Non-pigmented ciliary epithelial cell (primary cell): ENCODE measurements around the gene KTN1.

ENCODE experiments used
- DNase-seq: peaks from one replicate; pipeline ENCODE4 v3.0.0-alpha.2; 2010; ENCODE audit warnings: low read depth

KTN1 gene

DNA sequence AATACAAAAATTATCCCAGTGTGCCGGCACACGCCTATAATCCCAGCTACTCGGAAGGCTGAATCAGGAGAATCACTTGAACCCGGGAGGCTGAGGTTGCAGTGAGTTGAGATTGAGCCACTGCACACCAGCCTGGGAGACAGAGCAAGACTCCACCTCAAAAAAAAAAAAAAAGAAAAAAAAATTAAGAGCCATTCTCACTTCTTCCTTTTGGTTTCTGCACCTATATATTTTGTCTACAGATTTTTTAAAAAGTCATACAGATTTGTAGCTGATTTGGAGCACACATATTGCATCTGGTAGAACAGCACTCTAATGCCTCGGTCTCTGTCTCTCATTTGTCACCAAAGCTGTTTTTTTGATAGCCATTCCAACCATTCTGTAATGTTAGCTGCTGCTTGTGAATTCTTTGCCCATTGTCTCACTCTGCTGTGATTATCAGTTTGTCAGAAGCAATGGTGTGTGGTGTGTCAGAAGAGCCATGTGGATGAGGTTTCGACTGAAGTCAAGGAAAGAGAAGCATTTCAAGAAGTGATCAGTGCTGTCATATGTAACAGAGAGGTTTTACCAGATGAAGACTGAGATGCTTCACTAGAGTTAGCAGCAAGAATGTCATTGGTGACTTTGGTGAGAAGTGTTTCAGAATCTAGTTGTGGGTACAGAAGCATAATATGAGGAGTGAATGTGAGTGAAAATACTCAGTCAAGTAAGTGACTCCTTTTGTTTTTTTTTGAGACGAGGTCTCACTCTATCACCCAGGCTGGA is 8.7 kb upstream of the KTN1 start:
- DNase-seq, result no peak

DNA sequence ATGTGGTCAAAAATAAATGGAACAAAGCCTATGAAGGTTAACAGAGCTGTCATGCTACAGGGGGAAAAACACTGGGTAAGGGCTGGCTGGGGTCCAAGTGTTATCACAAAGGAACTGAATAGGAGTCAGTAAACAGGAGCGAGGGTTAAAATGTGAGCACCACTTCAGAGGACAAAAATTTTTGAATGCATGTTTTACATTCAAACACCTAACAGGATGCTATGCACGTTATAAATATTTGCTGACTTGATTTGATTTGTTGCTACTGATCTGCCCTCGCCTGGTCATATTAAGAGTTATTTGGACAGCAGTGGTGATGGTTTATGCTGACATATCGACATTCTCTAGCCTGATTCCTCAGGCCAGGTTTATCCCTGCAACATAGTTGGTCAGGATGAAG is 7.4 kb upstream of the KTN1 start:
- DNase-seq, result no peak

DNA sequence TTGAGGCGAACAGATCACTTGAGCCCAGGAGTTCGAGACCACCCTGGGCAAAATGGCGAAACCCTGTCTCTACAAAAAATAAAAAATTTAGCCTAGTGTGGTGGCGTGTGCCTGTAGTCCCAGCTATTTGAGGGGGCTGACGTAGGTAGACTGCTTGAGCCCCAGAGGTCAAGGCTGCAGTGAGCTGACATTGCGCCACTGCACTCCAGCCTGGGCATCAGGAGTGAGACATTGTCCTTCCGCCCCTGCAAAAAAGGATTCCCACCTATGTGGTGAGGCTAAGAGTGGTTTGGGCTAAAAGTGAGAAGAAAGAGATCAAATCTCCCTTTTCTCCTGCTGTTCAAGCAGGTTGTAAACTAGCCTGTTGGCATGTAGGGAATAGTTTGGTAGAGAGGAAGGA is 5.0 kb upstream of the KTN1 start:
- no peak for DNase-seq

DNA sequence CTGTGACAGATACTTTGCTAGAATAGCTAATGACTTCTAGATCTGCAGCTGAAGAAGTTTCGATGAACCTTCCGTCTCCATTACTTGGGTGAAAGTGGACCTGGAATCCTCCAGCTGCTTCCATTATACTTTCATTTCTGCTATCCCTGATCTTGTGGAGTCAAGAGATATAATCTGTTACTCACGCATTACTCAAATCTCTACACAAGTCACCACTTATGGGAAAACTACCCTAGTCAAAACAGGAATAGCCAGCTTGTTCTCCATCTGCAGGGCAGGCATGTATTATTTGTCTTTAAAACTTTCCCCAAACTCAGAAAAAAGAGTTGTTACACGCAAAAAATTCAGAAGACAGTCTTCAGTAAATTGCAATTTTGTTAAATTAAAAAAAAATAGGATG is 2.8 kb upstream of the KTN1 start:
- DNase-seq, result no peak

DNA sequence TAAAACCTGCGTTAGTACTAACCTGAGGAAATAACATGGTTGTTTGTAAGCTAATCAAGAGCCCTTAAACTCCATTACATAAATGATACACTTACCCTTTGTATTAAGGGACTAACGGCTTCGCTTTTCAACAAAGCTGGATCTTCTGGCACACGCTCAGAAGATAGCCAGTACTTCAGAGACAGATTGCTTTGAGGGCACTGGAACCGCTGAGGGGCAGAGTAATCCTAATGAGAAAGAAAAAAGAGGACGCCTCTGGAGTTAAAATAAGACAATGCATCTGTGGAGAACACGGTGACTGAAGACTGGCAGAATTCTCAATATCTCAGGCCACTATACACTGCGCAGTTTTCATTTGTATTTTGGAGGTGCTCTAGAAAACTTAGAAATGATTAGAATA is 1.5 kb upstream of the KTN1 start:
- DNase-seq, result no peak

DNA sequence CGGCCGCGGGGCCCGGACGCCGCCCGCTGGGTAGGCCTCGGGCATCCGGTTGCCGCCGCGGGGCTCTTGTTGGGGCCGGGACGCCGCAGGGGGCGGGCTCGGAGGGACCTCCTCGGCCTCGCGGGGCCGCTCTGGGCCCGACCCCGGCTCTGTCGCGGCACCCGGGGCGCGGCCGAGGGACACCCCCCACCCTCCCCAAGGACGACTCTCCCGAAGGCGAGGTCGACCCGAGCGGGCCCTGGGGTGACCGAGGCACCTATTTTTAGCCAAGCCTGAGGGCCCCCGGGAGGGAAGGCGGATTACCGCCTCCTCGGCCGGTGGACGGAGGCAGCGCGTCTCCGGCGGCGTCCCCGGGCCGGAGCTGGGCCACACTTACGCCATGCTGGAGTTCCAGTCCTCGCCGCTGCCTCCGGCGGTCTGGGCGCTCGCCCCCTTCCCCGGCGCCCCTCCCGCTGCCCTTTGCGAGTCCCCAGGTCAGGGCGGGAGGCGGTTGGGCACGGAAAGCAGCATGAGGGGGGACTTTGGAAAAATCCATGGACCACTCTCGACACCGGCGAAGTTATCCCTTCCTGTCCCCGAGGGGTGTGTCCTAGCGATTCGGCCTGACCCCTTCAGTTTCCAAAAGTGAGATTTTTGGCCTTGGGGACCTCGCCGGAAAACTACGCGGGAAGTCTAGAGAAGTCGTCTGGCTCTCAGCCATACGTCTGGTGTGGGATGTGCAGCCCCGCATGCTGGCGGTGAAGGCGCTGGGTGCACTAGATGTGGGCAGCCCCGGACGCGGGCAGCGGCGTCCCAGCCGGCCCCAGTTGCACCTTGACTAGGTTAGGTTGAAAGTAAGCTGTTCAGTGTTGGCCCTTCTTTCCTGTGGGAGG is 699 bp downstream of the KTN1 start:
- no peak for DNase-seq

DNA sequence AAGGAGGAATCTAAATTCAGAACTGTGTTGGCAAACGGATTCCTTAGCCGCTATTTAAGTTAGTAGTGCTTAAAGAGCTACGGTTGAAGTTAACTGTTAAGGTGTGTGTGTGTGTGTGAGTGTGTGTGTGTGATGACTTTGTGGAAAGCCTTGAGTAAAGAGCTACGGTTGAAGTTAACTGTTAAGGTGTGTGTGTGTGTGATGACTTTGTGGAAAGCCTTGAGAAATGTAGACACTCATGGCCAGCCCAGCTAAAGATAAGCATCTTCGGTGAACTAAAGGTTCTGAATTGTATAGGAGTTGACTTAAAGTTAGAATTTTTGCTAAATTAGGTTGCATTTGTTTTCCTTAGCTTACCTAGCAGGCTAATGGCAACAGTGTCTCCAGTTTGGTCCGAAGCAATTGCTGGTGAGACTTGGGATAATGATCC is 1.4 kb downstream of the KTN1 start:
- no peak for DNase-seq

DNA sequence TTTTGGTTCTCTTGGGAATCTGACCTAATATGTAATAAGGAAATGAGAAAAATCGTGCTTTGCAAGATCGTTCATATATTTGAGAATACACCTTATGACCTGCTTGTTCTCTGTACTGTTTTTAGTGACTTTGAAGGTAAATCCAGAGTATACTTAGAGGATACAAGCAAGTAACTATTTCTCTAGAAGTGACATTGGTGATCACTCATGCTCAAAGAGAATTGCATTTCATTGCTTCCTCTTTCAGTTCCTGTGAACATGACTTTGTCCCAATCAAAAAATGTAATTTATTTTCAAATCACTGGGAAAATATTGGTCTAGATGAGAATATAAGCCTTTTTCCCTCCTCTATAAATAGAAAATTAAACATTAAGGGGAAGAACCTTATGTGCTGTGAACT is 2.7 kb downstream of the KTN1 start:
- DNase-seq, result no peak

DNA sequence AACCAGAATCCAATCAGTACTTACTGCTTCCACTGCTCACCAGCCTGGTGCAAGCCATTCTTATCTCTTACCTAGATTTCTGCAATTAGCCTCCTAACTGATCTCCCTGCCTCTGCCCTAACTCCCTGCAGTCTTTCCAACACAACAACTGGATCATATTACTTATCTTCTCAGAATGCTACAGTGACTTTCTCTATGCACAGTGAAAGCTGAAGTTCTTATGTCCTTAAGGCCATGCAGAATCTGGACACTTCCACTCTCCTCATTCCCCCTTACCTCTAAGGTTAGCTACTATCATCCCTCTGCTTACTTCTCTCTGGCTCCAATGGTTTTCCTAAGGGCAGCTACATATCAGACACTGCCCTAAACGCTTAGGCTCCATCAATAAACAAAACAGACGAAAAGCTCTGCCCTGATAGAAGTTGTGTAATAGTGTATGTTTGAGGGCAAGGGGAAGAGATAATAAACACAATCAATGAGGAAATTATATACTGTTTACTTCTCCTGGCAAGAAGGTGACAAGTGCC is 4.0 kb downstream of the KTN1 start:
- DNase-seq, result no peak

DNA sequence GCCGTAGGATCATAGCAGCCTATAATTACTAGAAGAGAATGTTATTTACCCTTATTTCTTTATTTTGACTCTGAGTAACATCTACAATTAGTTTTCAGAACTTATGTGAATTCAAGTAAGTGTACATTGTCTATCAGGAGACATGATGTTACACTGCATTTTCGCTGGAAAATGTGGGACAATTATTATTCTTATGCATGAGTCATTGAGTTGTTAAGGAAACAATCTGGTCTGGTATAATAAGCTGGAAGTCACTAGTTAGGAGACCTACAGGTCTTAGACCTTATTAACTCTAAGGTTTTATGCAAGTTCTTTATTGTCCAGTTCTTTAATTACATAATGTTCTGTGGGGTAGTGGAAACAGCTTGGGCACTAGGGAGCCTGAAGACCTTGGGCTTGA is 5.8 kb downstream of the KTN1 start:
- no peak for DNase-seq

DNA sequence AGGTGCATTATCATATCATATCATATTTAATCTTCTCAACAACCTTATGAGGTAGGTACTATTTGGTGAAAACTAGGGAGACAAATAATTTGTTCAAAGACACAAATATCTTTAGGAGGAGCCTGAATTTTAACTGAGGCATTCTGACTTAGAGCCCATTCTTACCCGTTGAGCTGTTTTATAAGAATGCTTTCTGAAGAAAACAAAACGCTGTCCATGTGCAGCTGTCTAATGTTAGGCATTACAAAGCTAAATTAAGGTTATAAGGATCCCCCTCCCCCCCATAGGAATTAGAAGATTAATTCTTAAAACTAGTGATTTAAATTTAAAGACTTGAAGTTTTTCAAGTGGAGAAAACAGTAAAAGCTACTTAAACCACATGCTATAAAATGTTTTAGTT is 6.4 kb downstream of the KTN1 start:
- DNase-seq, result no peak

DNA sequence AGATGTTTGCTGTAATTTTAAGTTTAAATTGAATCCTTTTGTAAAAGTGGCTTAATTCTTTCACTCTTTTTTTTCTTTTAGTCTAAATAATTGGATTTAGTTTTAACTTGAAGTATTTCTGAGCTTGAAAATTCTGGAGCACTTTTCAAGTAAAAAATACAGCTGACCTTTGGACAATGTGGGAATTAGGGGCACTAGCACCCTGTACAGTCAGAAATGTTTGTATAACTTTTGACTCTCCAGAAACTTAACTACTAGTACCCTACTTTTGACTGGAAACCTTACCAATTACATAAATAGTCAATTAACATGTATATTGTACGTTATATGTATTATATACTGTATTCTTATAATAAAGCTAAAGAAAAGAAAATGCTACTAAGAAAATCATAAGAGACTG is 7.8 kb downstream of the KTN1 start:
- no peak for DNase-seq

DNA sequence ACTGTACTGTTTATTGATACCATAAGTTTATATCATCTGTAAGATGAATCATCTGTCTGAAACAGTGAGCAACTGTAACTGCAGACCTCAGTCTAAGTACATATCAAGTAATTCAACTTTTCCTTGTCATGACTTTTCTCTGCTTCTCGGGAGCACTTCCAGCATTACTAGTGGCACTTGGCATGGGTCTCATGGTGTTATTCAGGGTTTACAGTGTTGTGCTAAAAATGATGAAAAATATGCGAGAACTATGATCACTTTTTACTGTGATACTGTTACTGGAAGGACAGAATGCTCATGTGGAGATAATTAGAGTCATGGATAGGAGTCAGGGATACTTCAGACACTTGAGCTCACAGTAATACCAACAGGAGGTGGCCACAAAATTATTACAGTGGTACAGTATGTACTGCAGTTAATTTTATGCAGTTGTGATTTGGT is 8.3 kb downstream of the KTN1 start:
- no peak for DNase-seq

DNA sequence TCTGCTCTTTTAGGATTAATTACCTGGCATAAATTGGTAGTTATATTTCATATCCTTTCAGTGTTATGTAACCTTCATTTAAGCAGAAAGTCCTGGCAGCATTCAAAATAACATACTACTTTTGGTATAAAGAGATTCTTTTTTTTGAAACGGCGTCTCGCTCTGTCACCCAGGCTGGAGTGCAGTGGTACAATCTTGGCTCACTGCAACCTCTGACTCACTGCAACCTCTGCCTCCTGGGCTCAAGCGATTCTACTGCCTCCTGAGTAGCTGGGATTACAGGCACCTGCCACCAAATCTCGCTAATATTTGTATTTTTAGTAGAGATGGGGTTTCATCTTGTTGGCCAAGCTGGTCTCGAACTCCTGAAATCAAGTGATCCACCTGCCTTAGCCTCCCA is 9.2 kb downstream of the KTN1 start:
- no peak for DNase-seq

DNA sequence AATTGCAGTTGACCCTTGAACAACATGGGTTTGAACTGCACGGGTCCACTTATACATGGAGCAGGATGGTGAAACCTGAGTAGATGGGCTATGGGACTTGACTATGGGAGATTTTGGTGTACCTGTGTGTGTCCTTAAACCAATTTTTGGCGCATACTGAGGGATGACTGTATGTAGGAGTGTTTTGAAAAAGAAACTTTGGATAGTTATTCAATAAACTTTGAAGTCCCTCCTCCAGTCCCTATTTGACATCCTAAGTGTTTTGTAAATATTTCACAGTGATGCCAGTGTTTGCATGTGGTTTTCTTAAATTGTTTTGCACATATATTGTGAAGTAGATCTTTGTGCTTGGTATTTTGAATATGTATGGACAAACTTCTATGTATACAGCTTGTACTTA is 12.4 kb downstream of the KTN1 start:
- no peak for DNase-seq

DNA sequence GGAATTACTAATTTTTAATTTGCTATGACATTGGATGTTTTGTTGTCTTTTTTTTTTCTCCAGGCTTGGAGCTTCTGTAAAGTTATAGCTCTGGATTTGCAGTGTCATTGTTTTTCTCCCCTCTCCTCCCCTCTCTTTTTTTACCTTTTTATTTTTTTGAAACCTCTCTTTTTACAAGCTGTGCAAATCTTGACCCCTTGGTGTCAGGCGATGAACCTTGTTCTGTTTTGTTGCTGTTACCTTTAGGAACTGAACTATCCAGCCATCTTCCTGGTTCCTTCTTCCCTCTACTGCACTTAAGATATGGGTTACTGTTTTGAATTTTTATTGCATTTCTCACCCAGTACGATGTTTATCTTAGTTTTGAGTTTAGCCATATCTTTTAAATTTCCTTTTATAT is 13.7 kb downstream of the KTN1 start:
- no peak for DNase-seq

DNA sequence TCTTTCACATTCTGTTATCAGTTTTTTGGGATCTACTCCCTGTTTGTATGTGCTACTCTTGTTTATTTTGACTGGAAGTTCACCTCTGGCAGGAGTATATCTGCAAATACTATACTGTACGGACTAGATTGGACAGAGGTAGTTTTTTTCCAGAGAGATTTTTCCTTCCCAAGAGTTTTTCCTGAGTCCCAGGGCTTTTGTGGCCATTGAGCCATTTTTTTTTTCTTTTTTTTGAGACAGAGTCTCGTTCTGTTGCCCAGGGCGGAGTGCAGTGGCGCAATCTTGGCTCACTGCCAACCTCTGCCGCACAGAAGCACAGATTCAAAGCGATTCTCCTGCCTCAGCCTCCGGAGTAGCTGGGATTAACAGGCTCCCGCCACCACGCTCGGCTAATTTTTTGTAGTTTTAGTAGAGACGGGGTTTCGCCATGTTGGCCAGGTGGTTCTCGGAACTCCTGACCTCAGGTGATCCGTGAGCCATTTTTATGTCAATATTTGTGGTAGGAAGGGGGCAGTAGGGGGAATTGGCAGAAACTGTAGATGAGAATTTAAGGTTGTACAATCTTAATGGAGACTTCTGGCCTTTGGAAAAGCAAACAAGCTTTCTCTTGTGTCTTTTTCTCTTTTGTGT is 19.4 kb downstream of the KTN1 start:
- DNase-seq, result no peak

DNA sequence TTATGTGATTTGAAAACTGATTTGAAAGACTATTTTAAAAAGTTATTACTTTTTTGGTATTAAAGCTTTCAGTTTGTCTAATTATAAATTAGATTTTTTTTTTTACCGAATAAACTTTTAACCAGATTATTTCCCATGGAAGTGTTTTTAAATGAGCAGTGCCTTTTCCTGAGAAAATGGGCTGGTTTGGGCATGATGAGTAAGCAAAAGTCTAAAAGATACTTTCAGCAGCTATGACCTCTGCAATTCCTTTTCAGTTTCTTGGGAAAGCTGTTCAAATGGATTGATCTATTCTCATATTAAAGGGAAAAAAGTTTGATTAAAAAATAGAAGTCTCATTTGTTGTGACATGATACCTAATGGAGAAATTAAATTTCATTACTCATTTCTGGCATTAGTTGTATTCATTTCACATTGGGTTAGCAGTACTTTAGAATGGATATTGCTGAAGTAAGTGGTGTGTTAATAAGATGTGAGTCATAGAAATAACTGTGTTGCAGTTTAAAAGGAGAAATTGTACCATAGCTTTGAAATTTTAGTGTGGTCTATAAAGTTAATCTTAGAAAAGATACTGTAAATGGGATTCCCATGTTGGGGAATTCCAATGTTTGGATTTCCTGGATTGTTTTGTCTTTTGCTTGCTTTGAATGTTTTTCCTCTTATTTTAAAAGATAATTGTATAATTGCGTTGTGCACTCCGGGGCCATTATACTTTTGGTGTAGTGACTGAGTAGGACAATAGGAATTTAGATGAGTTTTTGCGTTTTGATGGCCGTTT is 21.0 kb downstream of the KTN1 start:
- no peak for DNase-seq

DNA sequence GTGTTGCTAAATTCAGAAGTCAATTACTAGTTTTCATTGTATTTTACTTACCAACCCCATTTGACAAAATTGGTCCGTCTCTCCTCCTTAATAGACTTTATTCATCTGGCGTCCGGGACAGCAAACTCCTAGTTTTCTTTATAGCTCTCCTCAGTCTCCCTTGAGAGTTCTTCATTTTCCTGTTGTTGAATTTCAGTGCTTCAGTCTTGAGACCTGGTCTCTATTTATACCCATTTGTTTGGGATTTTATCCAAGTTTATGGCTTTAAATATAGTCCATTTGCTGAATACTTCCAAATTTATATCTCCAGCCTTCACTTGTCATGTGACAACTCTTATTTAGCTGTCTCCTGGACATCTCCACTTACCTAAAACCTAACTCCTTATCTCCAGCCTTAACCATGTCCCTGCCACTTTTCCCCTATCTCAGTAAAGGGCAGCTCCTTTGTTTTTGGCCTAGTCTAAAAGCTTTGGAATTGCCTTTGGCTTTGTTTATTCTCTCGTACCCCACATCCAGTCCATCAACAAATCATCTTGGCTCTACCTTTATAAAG is 23.5 kb downstream of the KTN1 start:
- DNase-seq, result no peak

DNA sequence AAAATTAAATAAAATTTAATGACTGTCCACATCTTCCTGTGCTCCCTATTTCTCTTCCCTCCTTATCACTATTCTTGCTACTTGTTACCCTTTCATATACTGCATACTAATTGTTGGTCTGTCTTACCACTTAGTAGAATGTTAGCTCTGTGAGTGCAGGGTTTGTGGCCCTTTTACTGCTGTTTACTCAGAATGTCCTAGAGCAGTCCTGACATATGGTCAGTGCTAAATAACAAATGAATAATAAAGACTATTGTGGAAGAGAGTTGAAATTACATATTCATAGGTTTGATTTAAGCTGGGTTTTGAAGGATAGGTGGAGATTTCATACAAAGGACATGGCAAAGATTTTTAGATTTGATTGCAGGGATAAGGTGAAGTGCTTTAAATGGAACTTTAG is 24.5 kb downstream of the KTN1 start:
- no peak for DNase-seq

DNA sequence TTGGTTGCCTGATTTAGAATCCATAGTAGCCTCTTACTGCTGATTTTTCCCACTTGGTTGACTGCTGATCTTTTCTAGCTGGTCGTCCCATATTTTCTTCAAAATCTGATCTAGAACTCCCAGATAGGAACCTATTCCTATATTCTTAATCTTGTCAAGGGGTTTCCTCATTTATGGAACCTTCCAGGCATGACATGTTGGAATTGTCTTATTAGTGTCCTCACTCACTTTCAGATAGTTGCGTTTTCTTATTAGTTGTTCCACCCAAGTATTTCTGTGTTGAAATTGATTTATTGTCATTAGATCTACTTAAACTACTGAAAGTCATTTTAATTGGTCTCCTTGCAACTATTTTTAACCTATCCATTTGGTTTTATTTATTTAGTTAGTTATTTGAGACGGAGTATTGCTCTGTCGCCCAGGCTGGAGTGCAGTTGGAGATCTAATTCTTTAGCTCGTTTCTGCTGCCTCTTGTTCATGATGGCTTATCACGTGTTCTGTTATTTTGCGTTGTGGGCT is 25.0 kb downstream of the KTN1 start:
- no peak for DNase-seq
